ENCODE results near the gene TCN1.

TCN1 gene

GRCh38 chr11:59879567-59879966 lies 13.3 kb upstream of the TCN1 start:
- no peak overlapping the region for H3K9ac ChIP-seq (ENCODE audit: low read length)
- H3K9me3 ChIP-seq (ENCODE audit: control insufficient read depth, low read length) = no peaks in the 10 kb centered on the region
- H3K4me1 ChIP-seq (ENCODE audit: control insufficient read depth, insufficient read depth, low read length) = no peaks in the 10 kb centered on the region
- DNase-seq (ENCODE audit: low read depth) = no peak
- no peaks in the 10 kb centered on the region for H3K27me3 ChIP-seq (replicated peaks; ENCODE audit: control insufficient read depth, insufficient read depth, low read length)
- no peak overlapping the region for H3K4me3 ChIP-seq (ENCODE audit: low read length)
- H3K36me3 ChIP-seq (ENCODE audit: control insufficient read depth, insufficient read depth, low read length, severe bottlenecking) = no peaks in the 10 kb centered on the region

- no peak for DNase-seq (ENCODE audit: low read depth)
- Histone ChIP-seq H3K27me3 (replicated peaks; ENCODE audit: control insufficient read depth, insufficient read depth, low read length) (no peaks in the 10 kb centered on the region), H3K4me3 (ENCODE audit: low read length) (no peak within 1 kb of the TSS), H3K9me3 (ENCODE audit: control insufficient read depth, low read length) (no peaks in the 10 kb centered on the region), H3K4me1 (ENCODE audit: control insufficient read depth, insufficient read depth, low read length) (no peaks in the 10 kb centered on the region), H3K9ac (ENCODE audit: low read length) (no peak within 1 kb of the TSS), H3K36me3 (ENCODE audit: control insufficient read depth, insufficient read depth, low read length, severe bottlenecking) (no peaks in the 10 kb centered on the region)
Measured at GRCh38 chr11:59878575-59878974, 12.3 kb upstream of the TCN1 start, which contains the start of gene OOSP3. Gene OOSP3 (plus strand): TSS chr11:59878782. CDS start chr11:59878809, 27 bp downstream.

- Histone ChIP-seq H3K4me3 (ENCODE audit: low read length) (no peak overlapping the region), H3K9ac (ENCODE audit: low read length) (no peak overlapping the region), H3K9me3 (ENCODE audit: control insufficient read depth, low read length) (no peaks in the 10 kb centered on the region), H3K27me3 (replicated peaks; ENCODE audit: control insufficient read depth, insufficient read depth, low read length) (no peaks in the 10 kb centered on the region), H3K4me1 (ENCODE audit: control insufficient read depth, insufficient read depth, low read length) (no peaks in the 10 kb centered on the region), H3K36me3 (ENCODE audit: control insufficient read depth, insufficient read depth, low read length, severe bottlenecking) (no peaks in the 10 kb centered on the region)
- no peak for DNase-seq (ENCODE audit: low read depth)
Measured at GRCh38 chr11:59877784-59878183, 11.5 kb upstream of the TCN1 start.

- H3K4me3 ChIP-seq (ENCODE audit: low read length) = no peak overlapping the region
- H3K4me1 ChIP-seq (ENCODE audit: control insufficient read depth, insufficient read depth, low read length) = no peaks in the 10 kb centered on the region
- no peaks in the 10 kb centered on the region for H3K27me3 ChIP-seq (replicated peaks; ENCODE audit: control insufficient read depth, insufficient read depth, low read length)
- no peak overlapping the region for H3K9ac ChIP-seq (ENCODE audit: low read length)
- H3K36me3 ChIP-seq (ENCODE audit: control insufficient read depth, insufficient read depth, low read length, severe bottlenecking) = no peaks in the 10 kb centered on the region
- DNase-seq (ENCODE audit: low read depth) = no peak
- no peaks in the 10 kb centered on the region for H3K9me3 ChIP-seq (ENCODE audit: control insufficient read depth, low read length)
Measured at GRCh38 chr11:59877325-59877724, 11.0 kb upstream of the TCN1 start.

- peaks cover 1% of the 10 kb centered on the region for H3K9me3 ChIP-seq (ENCODE audit: control insufficient read depth, low read length)
- H3K9ac ChIP-seq (ENCODE audit: low read length) = no peak overlapping the region
- no peak overlapping the region for H3K4me3 ChIP-seq (ENCODE audit: low read length)
- no peak for DNase-seq (ENCODE audit: low read depth)
- no peaks in the 10 kb centered on the region for H3K4me1 ChIP-seq (ENCODE audit: control insufficient read depth, insufficient read depth, low read length)
- H3K27me3 ChIP-seq (replicated peaks; ENCODE audit: control insufficient read depth, insufficient read depth, low read length) = no peaks in the 10 kb centered on the region
- no peaks in the 10 kb centered on the region for H3K36me3 ChIP-seq (ENCODE audit: control insufficient read depth, insufficient read depth, low read length, severe bottlenecking)
Measured at GRCh38 chr11:59875856-59876519, 9.7 kb upstream of the TCN1 start.

GRCh38 chr11:59872076-59872475 lies 5.8 kb upstream of the TCN1 start:
- Histone ChIP-seq H3K27me3 (replicated peaks; ENCODE audit: control insufficient read depth, insufficient read depth, low read length) (no peaks in the 10 kb centered on the region), H3K9ac (ENCODE audit: low read length) (no peak overlapping the region), H3K9me3 (ENCODE audit: control insufficient read depth, low read length) (peaks cover 15% of the 10 kb centered on the region), H3K4me1 (ENCODE audit: control insufficient read depth, insufficient read depth, low read length) (no peaks in the 10 kb centered on the region), H3K36me3 (ENCODE audit: control insufficient read depth, insufficient read depth, low read length, severe bottlenecking) (no peaks in the 10 kb centered on the region), H3K4me3 (ENCODE audit: low read length) (no peak overlapping the region)
- no peak for DNase-seq (ENCODE audit: low read depth)

GRCh38 chr11:59867946-59868345 lies 1.7 kb upstream of the TCN1 start:
- Histone ChIP-seq H3K4me1 (ENCODE audit: control insufficient read depth, insufficient read depth, low read length) (no peaks in the 10 kb centered on the region), H3K4me3 (ENCODE audit: low read length) (no peak overlapping the region), H3K9ac (ENCODE audit: low read length) (no peak overlapping the region), H3K27me3 (replicated peaks; ENCODE audit: control insufficient read depth, insufficient read depth, low read length) (no peaks in the 10 kb centered on the region), H3K9me3 (ENCODE audit: control insufficient read depth, low read length) (peaks cover 15% of the 10 kb centered on the region), H3K36me3 (ENCODE audit: control insufficient read depth, insufficient read depth, low read length, severe bottlenecking) (no peaks in the 10 kb centered on the region)
- no peak for DNase-seq (ENCODE audit: low read depth)

- no peaks in the 10 kb centered on the region for H3K27me3 ChIP-seq (replicated peaks; ENCODE audit: control insufficient read depth, insufficient read depth, low read length)
- no peaks in the 10 kb centered on the region for H3K4me1 ChIP-seq (ENCODE audit: control insufficient read depth, insufficient read depth, low read length)
- H3K9ac ChIP-seq (ENCODE audit: low read length) = no peak overlapping the region
- no peak overlapping the region for H3K4me3 ChIP-seq (ENCODE audit: low read length)
- DNase-seq (ENCODE audit: low read depth) = no peak
- peaks cover 15% of the 10 kb centered on the region for H3K9me3 ChIP-seq (ENCODE audit: control insufficient read depth, low read length)
- H3K36me3 ChIP-seq (ENCODE audit: control insufficient read depth, insufficient read depth, low read length, severe bottlenecking) = no peaks in the 10 kb centered on the region
Measured at GRCh38 chr11:59866836-59867235, 549 bp upstream of the TCN1 start.

- Histone ChIP-seq H3K27me3 (replicated peaks; ENCODE audit: control insufficient read depth, insufficient read depth, low read length) (no peaks in the 10 kb centered on the region), H3K36me3 (ENCODE audit: control insufficient read depth, insufficient read depth, low read length, severe bottlenecking) (no peaks in the 10 kb centered on the region), H3K9ac (ENCODE audit: low read length) (no peak overlapping the region), H3K4me1 (ENCODE audit: control insufficient read depth, insufficient read depth, low read length) (no peaks in the 10 kb centered on the region), H3K9me3 (ENCODE audit: control insufficient read depth, low read length) (peaks cover 4% of the 10 kb centered on the region), H3K4me3 (ENCODE audit: low read length) (no peak overlapping the region)
- DNase-seq (ENCODE audit: low read depth) = no peak
Measured at GRCh38 chr11:59865031-59865430, 1.3 kb downstream of the TCN1 start.

- Histone ChIP-seq H3K9ac (ENCODE audit: low read length) (no peak overlapping the region), H3K9me3 (ENCODE audit: control insufficient read depth, low read length) (no peaks in the 10 kb centered on the region), H3K4me3 (ENCODE audit: low read length) (no peak overlapping the region), H3K27me3 (replicated peaks; ENCODE audit: control insufficient read depth, insufficient read depth, low read length) (no peaks in the 10 kb centered on the region), H3K4me1 (ENCODE audit: control insufficient read depth, insufficient read depth, low read length) (no peaks in the 10 kb centered on the region), H3K36me3 (ENCODE audit: control insufficient read depth, insufficient read depth, low read length, severe bottlenecking) (no peaks in the 10 kb centered on the region)
- DNase-seq (ENCODE audit: low read depth) = no peak
Measured at GRCh38 chr11:59862252-59862651, 4.0 kb downstream of the TCN1 start.

GRCh38 chr11:59859673-59860072 lies 6.6 kb downstream of the TCN1 start:
- no peaks in the 10 kb centered on the region for H3K27me3 ChIP-seq (replicated peaks; ENCODE audit: control insufficient read depth, insufficient read depth, low read length)
- H3K4me1 ChIP-seq (ENCODE audit: control insufficient read depth, insufficient read depth, low read length) = no peaks in the 10 kb centered on the region
- no peaks in the 10 kb centered on the region for H3K9me3 ChIP-seq (ENCODE audit: control insufficient read depth, low read length)
- no peaks in the 10 kb centered on the region for H3K36me3 ChIP-seq (ENCODE audit: control insufficient read depth, insufficient read depth, low read length, severe bottlenecking)
- DNase-seq (ENCODE audit: low read depth) = no peak
- H3K9ac ChIP-seq (ENCODE audit: low read length) = no peak overlapping the region
- H3K4me3 ChIP-seq (ENCODE audit: low read length) = no peak overlapping the region

Data from adipocyte (in vitro differentiated cells).